SKM-1 treated with dmso at 0.1 percent for 144 hours (cell line): ENCODE data around the gene E2F6.

Experiments used
- DNase-seq: peaks from one replicate; lab custom pipeline; 2025; ENCODE audit not compliant: unreplicated experiment; lab: John Stamatoyannopoulos, UW

The E2F6 gene

DNA sequence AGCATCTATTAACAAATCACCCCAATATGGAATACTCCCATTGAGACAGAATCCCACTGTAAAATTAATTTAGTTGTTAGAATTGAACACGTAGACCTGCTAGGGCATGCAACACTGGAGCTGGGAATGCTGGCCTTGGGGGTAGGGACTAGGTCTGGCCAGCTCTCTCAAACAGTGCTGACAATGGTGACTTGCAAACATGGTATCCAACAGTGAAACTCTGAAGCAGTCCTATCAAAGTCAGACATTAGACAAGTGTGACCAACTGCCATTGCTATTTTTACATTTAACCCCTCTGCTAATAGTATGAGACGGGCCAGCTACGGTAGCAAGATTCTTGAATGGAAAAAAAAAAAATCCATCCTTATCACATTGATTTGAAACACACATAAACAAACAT, 7.2 kb downstream of the E2F6 start:
- no peak for DNase-seq

GRCh38 chr2:11457935-11458334, 8.0 kb downstream of the E2F6 start:
- DNase-seq, result no peak

DNA sequence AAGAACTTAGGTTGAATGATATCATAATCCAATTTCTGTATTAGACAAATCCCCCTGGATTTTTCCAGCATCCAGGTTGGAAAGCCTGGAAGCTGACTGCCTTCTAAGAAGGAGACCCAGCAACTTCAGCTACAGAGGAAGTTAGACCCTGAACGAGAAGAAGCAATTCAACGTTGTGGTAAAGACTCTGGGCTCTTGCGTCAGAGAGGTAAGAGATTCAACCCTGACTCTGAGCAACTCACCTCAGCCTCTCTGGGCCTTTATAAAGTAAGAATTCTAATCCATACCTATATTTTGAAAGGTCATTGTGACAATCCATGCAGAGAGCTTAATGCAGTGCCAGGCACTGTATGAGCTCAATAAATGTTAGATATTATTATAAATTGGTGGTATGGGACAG, 9.7 kb downstream of the E2F6 start:
- DNase-seq, result peak; percentile 59

DNA sequence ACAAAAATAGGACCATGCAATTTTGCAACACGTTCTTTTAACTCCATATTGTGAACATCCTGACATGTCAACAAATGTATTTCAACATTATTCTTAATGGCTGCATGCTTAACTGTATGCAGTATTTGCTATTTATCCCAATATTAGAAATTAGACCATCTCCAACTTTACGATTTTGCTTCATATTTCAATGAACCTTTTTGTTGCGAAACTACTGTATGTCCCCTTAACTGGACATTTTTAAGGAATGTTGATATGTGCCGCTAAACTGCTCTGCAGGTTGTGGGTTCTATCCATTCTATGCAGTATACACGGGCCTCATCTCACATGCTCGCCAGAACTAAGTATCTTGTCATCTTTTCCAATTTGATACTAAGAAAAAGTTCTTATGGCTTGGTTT, 11.1 kb downstream of the E2F6 start:
- DNase-seq, result no peak

DNA sequence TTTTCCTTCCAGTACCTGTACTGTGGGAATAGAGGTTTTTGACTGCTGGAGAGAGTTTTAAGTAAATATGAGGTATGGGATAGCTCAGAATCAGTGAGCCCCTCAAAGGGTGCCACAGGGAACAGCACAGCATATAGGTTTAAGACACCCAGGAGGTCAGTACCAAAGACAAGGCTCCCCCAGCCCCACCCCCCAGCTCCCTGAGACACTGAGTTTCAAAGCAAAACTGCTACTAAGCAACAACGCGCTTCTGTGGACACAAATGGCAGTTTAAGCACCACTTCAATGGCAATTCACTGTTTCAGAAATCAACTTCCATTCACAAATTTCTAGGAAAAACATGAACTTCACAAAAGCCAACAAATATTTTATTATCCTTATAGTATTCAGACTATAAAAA, 15.2 kb downstream of the E2F6 start:
- no peak for DNase-seq

- peak; percentile 37 for DNase-seq
These were observed 19.2 kb downstream of the E2F6 start for GRCh38 chr2:11446733-11447248.

DNA sequence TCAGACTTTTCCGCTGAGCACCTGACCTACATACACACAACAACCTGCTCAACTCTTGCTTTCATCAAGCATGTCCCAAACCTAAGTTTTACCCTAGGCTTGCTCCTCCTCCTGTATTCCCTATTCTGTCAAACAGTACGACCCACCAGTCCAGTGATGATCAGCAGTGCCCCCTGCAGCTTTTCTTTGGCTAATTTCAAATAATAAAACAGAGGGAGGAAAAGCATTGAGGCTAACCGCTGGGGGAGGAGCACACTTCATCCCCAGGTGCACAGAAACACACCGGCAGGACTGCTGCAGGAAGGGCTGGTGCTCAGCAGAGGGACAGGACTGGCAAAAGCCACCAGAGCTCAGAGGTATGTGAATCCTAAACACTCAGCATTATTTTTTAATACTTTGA, 21.2 kb downstream of the E2F6 start:
- DNase-seq, result no peak

DNA sequence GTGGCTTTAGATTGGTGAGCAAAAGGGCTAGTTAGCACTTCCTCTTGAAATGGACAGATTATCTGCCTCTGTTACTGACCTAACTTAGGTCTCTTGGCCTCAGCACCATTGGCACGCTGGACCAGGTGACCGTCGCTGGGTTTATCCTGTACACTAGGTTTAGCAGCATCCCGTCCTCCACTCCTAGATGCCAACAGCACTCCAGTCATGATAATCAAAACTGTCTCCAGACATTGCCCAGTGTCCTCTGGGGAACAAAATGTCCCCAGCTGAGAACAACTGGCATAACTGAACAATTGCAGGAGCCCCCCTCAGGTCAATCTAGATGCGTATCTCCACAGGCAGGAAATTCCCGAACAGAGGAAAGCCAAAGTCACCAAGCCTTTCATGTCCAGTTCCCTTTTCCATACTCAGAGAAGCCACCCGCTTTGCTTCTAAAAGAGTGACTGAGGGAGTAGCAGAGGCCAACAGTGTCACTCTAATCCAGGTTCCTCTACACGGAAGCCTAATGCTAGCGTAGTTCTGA, 27.3 kb downstream of the E2F6 start:
- DNase-seq, result no peak

DNA sequence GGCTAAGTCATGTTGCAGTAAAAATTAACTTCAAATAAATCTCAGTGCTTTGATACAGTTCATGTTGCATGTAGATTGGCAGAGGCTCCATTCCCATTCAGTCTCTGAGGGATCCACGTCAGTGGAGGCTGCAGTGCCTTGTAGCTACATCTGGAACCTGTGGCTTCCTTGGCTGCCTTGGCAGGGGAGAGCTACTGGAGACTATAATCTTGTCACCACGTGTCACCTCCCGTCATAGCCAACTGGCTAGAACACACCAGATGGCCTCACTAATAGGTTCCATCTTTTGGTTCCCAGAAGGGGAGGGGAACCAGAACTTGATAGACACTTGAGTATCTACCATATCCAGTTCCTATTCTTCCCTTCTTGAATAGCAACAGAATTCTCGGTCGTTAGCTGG, 28.4 kb downstream of the E2F6 start:
- DNase-seq, result no peak

GRCh38 chr2:11435036-11435435, 30.9 kb downstream of the E2F6 start:
- DNase-seq, result no peak

DNA sequence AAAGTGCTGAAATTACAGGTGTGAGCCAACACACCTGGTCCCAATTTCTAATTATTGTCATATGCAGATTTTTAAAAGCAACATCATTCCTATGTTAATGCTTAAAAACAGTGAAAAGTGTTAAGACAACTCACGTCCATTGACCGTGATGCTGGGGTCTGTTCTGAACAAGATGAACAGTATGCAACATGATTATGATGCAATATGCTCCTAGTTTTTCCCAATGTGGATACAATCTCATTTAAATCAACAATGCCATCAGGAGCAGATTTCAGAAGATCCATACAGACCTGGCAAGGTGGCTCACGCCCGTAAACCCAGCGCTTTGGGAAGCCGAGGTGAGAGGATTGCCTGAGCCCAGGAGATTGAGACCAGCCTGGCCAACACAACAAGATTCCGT, 31.5 kb downstream of the E2F6 start:
- DNase-seq, result no peak

GRCh38 chr2:11433822-11434221, 32.1 kb downstream of the E2F6 start:
- DNase-seq, result peak; percentile 38

- no peak for DNase-seq
These were observed 35.2 kb downstream of the E2F6 start for GRCh38 chr2:11430729-11431128.

- no peak for DNase-seq
These were observed 38.7 kb downstream of the E2F6 start for GRCh38 chr2:11427224-11427623.

- no peak for DNase-seq
These were observed 43.0 kb downstream of the E2F6 start for GRCh38 chr2:11422901-11423435.

- DNase-seq, result no peak
These were observed 43.5 kb downstream of the E2F6 start for GRCh38 chr2:11422491-11422865.

- no peak for DNase-seq
These were observed 44.0 kb downstream of the E2F6 start for GRCh38 chr2:11421863-11422490.

GRCh38 chr2:11420671-11421070, 45.3 kb downstream of the E2F6 start:
- DNase-seq, result no peak

GRCh38 chr2:11420190-11420589, 45.8 kb downstream of the E2F6 start:
- DNase-seq, result no peak

GRCh38 chr2:11419781-11420180, 46.2 kb downstream of the E2F6 start:
- no peak for DNase-seq

DNA sequence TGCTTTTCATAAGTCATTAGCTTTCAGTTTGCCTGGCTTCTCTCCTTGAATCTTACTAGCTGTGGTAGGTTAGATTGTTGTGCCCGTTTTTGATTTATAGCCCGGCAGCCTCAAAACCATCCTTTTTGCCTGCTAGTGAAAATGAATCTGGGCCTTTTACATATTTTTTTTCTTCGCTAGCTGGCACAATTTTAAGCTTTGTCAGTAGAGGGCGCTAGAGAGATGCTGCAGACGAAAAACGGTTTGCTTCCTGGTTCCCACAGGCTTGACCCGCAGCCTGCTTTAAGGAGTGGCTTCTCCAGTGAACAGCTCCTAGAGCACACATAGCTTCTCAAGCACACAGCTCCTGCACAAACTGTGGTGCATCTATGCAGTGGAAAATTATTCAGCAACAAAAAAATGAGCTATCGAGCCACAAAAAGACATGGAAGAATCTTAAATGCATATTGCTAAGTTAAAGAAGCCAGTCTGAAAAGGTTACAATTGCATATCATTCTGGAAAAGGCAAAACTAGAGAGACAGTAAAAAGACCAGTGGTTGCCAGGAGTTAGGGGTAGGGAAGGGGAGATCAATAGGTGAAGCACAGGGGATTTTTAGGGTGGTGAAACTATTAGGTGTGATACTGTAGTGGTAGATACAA, 47.9 kb downstream of the E2F6 start:
- DNase-seq, result peak; percentile 33

DNA sequence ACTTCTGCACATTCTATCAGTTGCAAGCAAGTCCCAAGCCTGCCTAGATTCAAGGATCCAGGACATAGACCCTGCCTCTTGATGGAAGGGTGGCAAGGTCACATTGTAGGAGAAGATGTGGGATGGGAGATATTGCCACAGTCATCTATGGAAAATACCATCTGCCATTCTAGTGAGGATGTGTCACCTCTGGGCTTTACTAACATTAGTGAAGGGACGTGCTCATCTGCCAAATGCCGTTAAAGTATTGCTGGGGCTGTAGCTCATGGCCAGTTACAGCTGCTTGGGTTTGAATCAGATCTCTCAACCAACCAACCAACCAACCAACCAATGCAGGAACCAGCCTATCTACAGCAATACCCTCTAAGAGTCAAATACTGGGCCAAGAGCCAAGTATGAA, 49.0 kb downstream of the E2F6 start:
- no peak for DNase-seq
